Calu3 (cell line): ENCODE results near the gene ASIC2. TPM values are rescaled to one million over a fixed set of nuclear protein-coding genes. Genes with fewer than 3 reads are reported as not detected.

Experiments used
- BruUV-seq: library from RNA; stranded (reverse); fragments of 400-500 nt; replicated peaks from 2 replicates; lab custom pipeline; 2021; lab: Mats Ljungman, UMichigan
- CTCF ChIA-PET: fragments of 300-600 bp; sonication (Branson Sonifier 250); formaldehyde crosslinking; loops from one replicate; lab custom pipeline; 2022; ENCODE audit warnings: antibody characterized with exemption; lab: Charles Lee
- DNase-seq: peaks from one replicate; pipeline ENCODE4 v3.0.0; 2022
- H3K27ac Mint-ChIP-seq: one replicate; pipeline ENCODE4 v1.8.0; 2022; ENCODE audit warnings: mixed read lengths; ENCODE audit not compliant: unreplicated experiment
- H3K27me3 Mint-ChIP-seq: one replicate; pipeline ENCODE4 v1.8.0; 2022; ENCODE audit warnings: mixed read lengths; ENCODE audit not compliant: unreplicated experiment
- H3K36me3 Mint-ChIP-seq: one replicate; pipeline ENCODE4 v1.8.0; 2022; ENCODE audit warnings: mild to moderate bottlenecking, moderate library complexity, mixed read lengths; ENCODE audit not compliant: insufficient read depth, unreplicated experiment
- H3K4me1 Mint-ChIP-seq: one replicate; pipeline ENCODE4 v1.8.0; 2022; ENCODE audit warnings: mild to moderate bottlenecking, low read depth, mixed read lengths; ENCODE audit not compliant: unreplicated experiment
- H3K4me3 Mint-ChIP-seq: one replicate; pipeline ENCODE4 v1.8.0; 2022; ENCODE audit warnings: mild to moderate bottlenecking, low read depth, moderate library complexity, mixed read lengths; ENCODE audit not compliant: unreplicated experiment
- H3K9me3 Mint-ChIP-seq: one replicate; pipeline ENCODE4 v1.8.0; 2022; ENCODE audit warnings: low read depth, mixed read lengths; ENCODE audit not compliant: unreplicated experiment
- intact Hi-C: fragments of 100-400 bp; cut with micrococcal nuclease; formaldehyde crosslinking; loops from one replicate; pipeline ENCODE4 v1.10.0; 2022; ENCODE audit not compliant: unreplicated experiment
- total RNA-seq: library from RNA; stranded (reverse); gene quantifications from 2 replicates; pipeline ENCODE4 v1.2.3, GENCODE V29; 2022
- TF ChIP-seq, protein P1 (sequence below): fragments of 200-600 bp; IDR thresholded peaks from one replicate; pipeline ENCODE4 v1.8.0; 2022; ENCODE audit warnings: antibody characterized with exemption; ENCODE audit not compliant: unreplicated experiment

Gene ASIC2
- total RNA-seq, 1 experiment from 2014 or later: not detected

DNA sequence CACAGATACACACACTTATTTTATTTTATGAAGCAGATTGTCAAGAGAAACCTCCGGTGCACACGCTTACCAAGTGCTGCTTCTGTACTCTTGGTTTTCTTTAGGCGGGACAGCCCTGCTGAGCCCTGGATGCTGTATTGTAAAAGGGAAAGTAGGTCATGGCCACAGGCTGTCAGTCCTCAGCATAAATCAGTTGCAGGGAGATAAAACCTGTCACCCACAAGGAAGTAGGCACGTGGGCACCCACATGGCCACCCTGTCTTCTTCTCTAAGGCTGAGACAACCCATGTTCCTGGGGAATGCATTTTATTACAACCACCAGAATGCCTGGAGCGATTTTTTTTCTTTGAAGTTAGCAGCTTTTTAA, 59.3 kb downstream of the ASIC2 start:
- no peaks in the 10 kb centered on the region for H3K36me3 Mint-ChIP-seq
- TF ChIP-seq, protein P1, sequence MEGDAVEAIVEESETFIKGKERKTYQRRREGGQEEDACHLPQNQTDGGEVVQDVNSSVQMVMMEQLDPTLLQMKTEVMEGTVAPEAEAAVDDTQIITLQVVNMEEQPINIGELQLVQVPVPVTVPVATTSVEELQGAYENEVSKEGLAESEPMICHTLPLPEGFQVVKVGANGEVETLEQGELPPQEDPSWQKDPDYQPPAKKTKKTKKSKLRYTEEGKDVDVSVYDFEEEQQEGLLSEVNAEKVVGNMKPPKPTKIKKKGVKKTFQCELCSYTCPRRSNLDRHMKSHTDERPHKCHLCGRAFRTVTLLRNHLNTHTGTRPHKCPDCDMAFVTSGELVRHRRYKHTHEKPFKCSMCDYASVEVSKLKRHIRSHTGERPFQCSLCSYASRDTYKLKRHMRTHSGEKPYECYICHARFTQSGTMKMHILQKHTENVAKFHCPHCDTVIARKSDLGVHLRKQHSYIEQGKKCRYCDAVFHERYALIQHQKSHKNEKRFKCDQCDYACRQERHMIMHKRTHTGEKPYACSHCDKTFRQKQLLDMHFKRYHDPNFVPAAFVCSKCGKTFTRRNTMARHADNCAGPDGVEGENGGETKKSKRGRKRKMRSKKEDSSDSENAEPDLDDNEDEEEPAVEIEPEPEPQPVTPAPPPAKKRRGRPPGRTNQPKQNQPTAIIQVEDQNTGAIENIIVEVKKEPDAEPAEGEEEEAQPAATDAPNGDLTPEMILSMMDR: no peak
- H3K27ac Mint-ChIP-seq: no peak overlapping the region
- H3K9me3 Mint-ChIP-seq: no peaks in the 10 kb centered on the region
- no peak for DNase-seq
- H3K4me3 Mint-ChIP-seq: no peak overlapping the region
- H3K4me1 Mint-ChIP-seq: no peaks in the 10 kb centered on the region
- CTCF ChIA-PET: no interaction called here
- H3K27me3 Mint-ChIP-seq: peaks cover 79% of the 10 kb centered on the region
- no TSS peak for BruUV-seq
- intact Hi-C loops: no loop called here

DNA sequence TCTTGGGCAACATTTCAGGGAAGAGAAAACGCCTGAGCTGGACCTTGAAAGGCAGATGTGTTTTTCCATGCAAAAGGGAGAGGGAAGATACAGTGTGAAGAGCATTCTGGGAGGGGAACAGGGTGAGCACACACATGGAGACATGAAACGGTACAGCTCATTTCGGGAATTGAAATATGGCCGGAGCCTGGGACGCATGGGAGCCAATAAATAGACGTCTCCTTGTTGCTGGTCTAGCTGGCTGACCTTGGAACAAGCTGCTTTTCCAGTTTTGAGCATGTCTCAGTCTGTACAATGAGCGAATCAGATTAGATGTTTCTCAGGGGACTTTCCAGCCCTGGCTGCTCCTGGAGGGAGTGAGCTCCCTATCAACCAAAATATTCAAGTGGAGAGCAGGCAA, 63.6 kb downstream of the ASIC2 start:
- no peak overlapping the region for H3K27ac Mint-ChIP-seq
- intact Hi-C loops: no loop called here
- no peak for DNase-seq
- no TSS peak for BruUV-seq
- H3K4me1 Mint-ChIP-seq: no peaks in the 10 kb centered on the region
- H3K36me3 Mint-ChIP-seq: no peaks in the 10 kb centered on the region
- no peaks in the 10 kb centered on the region for H3K9me3 Mint-ChIP-seq
- CTCF ChIA-PET: interaction anchor here (1.4 kb wide), 1 partner anchor 21 kb away, joined by 3 read pairs; no protein-coding TSS in a partner anchor
- H3K4me3 Mint-ChIP-seq: no peak overlapping the region
- H3K27me3 Mint-ChIP-seq: peaks cover 63% of the 10 kb centered on the region
- TF ChIP-seq, protein P1: no peak

DNA sequence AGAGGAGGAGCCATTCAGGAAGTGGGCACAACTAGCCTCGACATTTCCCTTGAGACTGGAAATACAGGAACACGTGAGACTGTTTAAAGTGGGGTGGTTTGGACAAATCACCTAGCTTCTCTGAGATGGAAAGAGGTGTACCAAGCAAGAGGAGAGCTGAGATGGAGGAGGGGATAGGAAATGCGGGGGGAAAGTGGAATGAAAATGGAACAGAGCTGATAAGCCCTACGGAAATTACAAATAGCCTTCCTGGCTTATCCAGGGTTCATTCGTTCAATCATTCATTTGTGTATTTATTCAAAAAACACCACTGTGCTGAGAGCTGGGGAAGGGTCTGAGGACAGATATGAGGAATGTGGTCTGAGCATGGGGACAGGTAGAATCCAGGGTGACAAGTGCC, 64.1 kb downstream of the ASIC2 start:
- Mint-ChIP-seq H3K27me3 (peaks cover 63% of the 10 kb centered on the region), H3K9me3 (no peaks in the 10 kb centered on the region), H3K4me3 (no peak overlapping the region), H3K27ac (no peak overlapping the region), H3K4me1 (no peaks in the 10 kb centered on the region), H3K36me3 (no peaks in the 10 kb centered on the region)
- TF ChIP-seq, protein P1: no peak
- no TSS peak for BruUV-seq
- CTCF ChIA-PET: interaction anchor here (1.4 kb wide), 1 partner anchor 20 kb away, joined by 3 read pairs; no protein-coding TSS in a partner anchor
- DNase-seq: no peak
- intact Hi-C loops: no loop called here

DNA sequence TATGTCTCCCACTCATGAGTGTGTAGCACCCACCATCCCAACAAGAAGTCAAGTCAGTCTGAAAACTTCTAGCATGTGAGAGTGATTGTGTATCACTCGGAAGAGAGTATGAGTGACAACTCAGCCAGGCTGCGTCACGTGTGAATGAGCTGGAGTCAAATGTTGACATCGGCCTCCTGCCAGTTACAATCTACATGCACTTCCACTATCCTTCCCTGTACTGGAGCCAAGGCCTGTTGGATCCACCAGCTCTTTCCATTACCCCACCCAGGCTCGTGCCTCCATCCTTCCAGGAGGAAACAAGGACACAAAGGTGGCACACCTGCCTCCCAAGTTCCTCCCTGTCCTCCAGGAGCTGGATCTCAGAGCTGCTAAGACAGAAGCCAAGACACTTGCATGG, 64.5 kb downstream of the ASIC2 start:
- Mint-ChIP-seq H3K9me3 (no peaks in the 10 kb centered on the region), H3K4me1 (no peaks in the 10 kb centered on the region), H3K27ac (no peak overlapping the region), H3K27me3 (peaks cover 63% of the 10 kb centered on the region), H3K4me3 (no peak overlapping the region), H3K36me3 (no peaks in the 10 kb centered on the region)
- intact Hi-C loops: no loop called here
- DNase-seq: no peak
- TF ChIP-seq, protein P1: no peak
- CTCF ChIA-PET: interaction anchor here (1.4 kb wide), 1 partner anchor 20 kb away, joined by 3 read pairs; no protein-coding TSS in a partner anchor
- BruUV-seq: no TSS peak
